ENCODE results near the gene MMD2.
A peak's percentile ranks its signal among the peaks of the same experiment; 100 is the strongest.

MMD2 gene

GRCh38 chr7:4957847-4958476 lies 1.0 kb downstream of the MMD2 start:
- DNase-seq (ENCODE audit: low read depth) = no peak

- DNase-seq (ENCODE audit: low read depth) = peak; percentile 31
Observed at GRCh38 chr7:4951903-4952636, 6.9 kb downstream of the MMD2 start.

GRCh38 chr7:4951304-4951703 lies 7.7 kb downstream of the MMD2 start:
- DNase-seq (ENCODE audit: low read depth) = no peak

- DNase-seq (ENCODE audit: low read depth) = no peak
Observed at GRCh38 chr7:4948402-4948801, 10.6 kb downstream of the MMD2 start.

- no peak for DNase-seq (ENCODE audit: low read depth)
Observed at GRCh38 chr7:4945949-4946348, 13.0 kb downstream of the MMD2 start.

- DNase-seq (ENCODE audit: low read depth) = no peak
Observed at GRCh38 chr7:4944939-4945338, 14.0 kb downstream of the MMD2 start.

GRCh38 chr7:4943297-4943696 lies 15.7 kb downstream of the MMD2 start:
- DNase-seq (ENCODE audit: low read depth) = no peak

GRCh38 chr7:4939971-4940728 lies 18.8 kb downstream of the MMD2 start:
- DNase-seq (ENCODE audit: low read depth) = no peak

GRCh38 chr7:4937411-4937810 lies 21.6 kb downstream of the MMD2 start:
- DNase-seq (ENCODE audit: low read depth) = no peak

- no peak for DNase-seq (ENCODE audit: low read depth)
Observed at GRCh38 chr7:4934419-4935025, 24.5 kb downstream of the MMD2 start.

- no peak for DNase-seq (ENCODE audit: low read depth)
Observed at GRCh38 chr7:4931943-4932342, 27.0 kb downstream of the MMD2 start.

GRCh38 chr7:4929005-4929404 lies 30.0 kb downstream of the MMD2 start:
- no peak for DNase-seq (ENCODE audit: low read depth)

GRCh38 chr7:4928445-4928844 lies 30.5 kb downstream of the MMD2 start:
- no peak for DNase-seq (ENCODE audit: low read depth)

- DNase-seq (ENCODE audit: low read depth) = no peak
Observed at GRCh38 chr7:4919969-4920766, 38.8 kb downstream of the MMD2 start.

- DNase-seq (ENCODE audit: low read depth) = no peak
Observed at GRCh38 chr7:4916113-4916512, 42.9 kb downstream of the MMD2 start.

GRCh38 chr7:4911111-4911828 lies 47.7 kb downstream of the MMD2 start:
- DNase-seq (ENCODE audit: low read depth) = no peak

GRCh38 chr7:4906682-4907081 lies 52.3 kb downstream of the MMD2 start:
- no peak for DNase-seq (ENCODE audit: low read depth)

GRCh38 chr7:4905171-4905570 lies 53.8 kb downstream of the MMD2 start:
- DNase-seq (ENCODE audit: low read depth) = no peak

- no peak for DNase-seq (ENCODE audit: low read depth)
Observed at GRCh38 chr7:4904346-4904745, 54.6 kb downstream of the MMD2 start.

- DNase-seq (ENCODE audit: low read depth) = no peak
Observed at GRCh38 chr7:4895766-4896165, 63.2 kb downstream of the MMD2 start.

GRCh38 chr7:4894482-4894881 lies 64.5 kb downstream of the MMD2 start:
- no peak for DNase-seq (ENCODE audit: low read depth)
